Psoas muscle (tissue), 8 donors: ENCODE data around the gene ZBTB16. TPM values are rescaled to one million over a fixed set of nuclear protein-coding genes. Genes with fewer than 3 reads are reported as not detected.

Experiments used
- ATAC-seq, 4 donors: fragments of 200-7000 bp; cut with Tn5 transposase; one replicate each; pipeline ENCODE4 v1.9.1; 2020; ENCODE audit warnings: moderate library complexity in 3 of 4, mild to moderate bottlenecking in 2 of 4
- DNase-seq, 2 donors: peaks; one replicate each; pipeline ENCODE4 v3.0.0-alpha.2; 2020
- H3K27ac ChIP-seq: fragments of 200-600 bp; one replicate; pipeline ENCODE4 v1.8.0; 2022
- H3K27me3 ChIP-seq, 3 donors: fragments of 200-600 bp in 1 of 3; one replicate each; pipeline versions ENCODE4 v1.6.1 to v1.8.0; 2013 to 2022; ENCODE audit warnings: low read length in 2 of 3, mild to moderate bottlenecking in 2 of 3, moderate library complexity in 1 of 3; ENCODE audit not compliant: insufficient read depth in 3 of 3
- H3K36me3 ChIP-seq, 2 donors: fragments of 200-600 bp in 1 of 2; one replicate each; pipeline versions ENCODE4 v1.6.1 to v1.8.0; 2013 to 2022; ENCODE audit warnings: low read depth in 1 of 2, mild to moderate bottlenecking in 1 of 2, moderate library complexity in 1 of 2; ENCODE audit not compliant: insufficient read depth in 1 of 2
- H3K4me1 ChIP-seq: fragments of 200-600 bp; one replicate; pipeline ENCODE4 v1.8.0; 2022
- H3K4me3 ChIP-seq: fragments of 200-600 bp; one replicate; pipeline ENCODE4 v1.8.0; 2022; ENCODE audit warnings: mild to moderate bottlenecking
- H3K9me3 ChIP-seq: fragments of 200-600 bp; one replicate; pipeline ENCODE4 v1.8.0; 2022
- WGBS, 3 donors: extraction: QIAGEN DNeasy Blood & Tissue Kit; methylation state at CpG; one replicate each; pipeline versions ENCODE4 v1.1.6 to v1.1.7; 2013; 5-methylcytosine and 5-hydroxymethylcytosine counted together
- intact Hi-C, 2 donors: fragments of 100-400 bp; cut with DNase I; formaldehyde crosslinking; loops; one replicate each; pipeline versions ENCODE4 v1.11.0 to v1.14.2; 2022
- polyA plus RNA-seq, 3 donors: library from polyadenylated mRNA; stranded (reverse); fragments of 200-250 nt; gene quantifications; one replicate each; pipeline ENCODE4 v1.2.3, GENCODE V29; 2013
- total RNA-seq, 4 donors: library from RNA; stranded (reverse); fragmentation: NEBNext Ultra II Directional in 2 of 4; extraction: Animal tissue kit (Norgen Biotek cat#: 25700) in 2 of 4; gene quantifications; one replicate each; pipeline versions ENCODE4 v1.2.1 to v1.2.4, GENCODE V29; 2021 to 2023
- TF ChIP-seq, protein P1 (sequence below): fragments of 200-600 bp; IDR thresholded peaks from one replicate; pipeline ENCODE4 v1.8.0; 2022; ENCODE audit warnings: antibody characterized with exemption
- donor health status: healthy with polysubstance abuse.
- donor health status: DM: no; HTN: no; CAD: no; lungs with moderate emphysema.
- donor health status: Bipolar disorder and iron deficiency.
- donor health status: healthy.
- donor health status: DM: yes; HTN: yes; CAD: no.
- donor health status: DM: no; HTN: no; CAD: no.
- donor health status: DM: no; HTN: no; CAD: no.
- donor health status: DM: yes; HTN: yes; CAD: no.

ZBTB16 gene
- total and polyA plus RNA-seq, 7 donors, result 11.7 to 299 (median 89.8) TPM

DNA sequence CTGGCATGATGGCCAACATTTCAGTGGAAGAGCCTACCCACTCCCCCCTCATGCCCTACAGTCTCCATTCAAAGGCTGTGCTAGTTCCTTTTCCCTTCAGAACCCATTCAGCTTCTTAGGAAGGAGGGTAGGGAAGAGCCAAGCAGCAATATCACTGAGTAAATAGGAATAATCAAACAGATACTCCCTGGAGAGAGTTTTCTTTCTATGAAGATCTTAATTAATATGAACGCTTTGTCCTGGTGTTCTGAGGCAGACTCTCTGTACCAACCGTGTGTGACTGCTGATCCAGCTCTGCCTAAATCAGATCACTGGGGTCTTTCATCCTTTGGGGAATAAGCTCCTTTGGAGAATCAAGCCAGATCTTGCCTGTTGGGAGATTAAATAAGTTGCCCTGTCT lies 161.5 kb downstream of the ZBTB16 start:
- WGBS, 3 donors, result 81 to 97% (median 88%) methylated on average over 2 of the region's 2 CpGs
- DNase-seq (no peak), ATAC-seq (no peak)
- peaks cover 3 to 41% of the 10 kb centered on the region in 2 donors for H3K36me3 ChIP-seq
- H3K4me1 ChIP-seq, result peaks cover 91% of the 10 kb centered on the region
- TF ChIP-seq, protein P1, sequence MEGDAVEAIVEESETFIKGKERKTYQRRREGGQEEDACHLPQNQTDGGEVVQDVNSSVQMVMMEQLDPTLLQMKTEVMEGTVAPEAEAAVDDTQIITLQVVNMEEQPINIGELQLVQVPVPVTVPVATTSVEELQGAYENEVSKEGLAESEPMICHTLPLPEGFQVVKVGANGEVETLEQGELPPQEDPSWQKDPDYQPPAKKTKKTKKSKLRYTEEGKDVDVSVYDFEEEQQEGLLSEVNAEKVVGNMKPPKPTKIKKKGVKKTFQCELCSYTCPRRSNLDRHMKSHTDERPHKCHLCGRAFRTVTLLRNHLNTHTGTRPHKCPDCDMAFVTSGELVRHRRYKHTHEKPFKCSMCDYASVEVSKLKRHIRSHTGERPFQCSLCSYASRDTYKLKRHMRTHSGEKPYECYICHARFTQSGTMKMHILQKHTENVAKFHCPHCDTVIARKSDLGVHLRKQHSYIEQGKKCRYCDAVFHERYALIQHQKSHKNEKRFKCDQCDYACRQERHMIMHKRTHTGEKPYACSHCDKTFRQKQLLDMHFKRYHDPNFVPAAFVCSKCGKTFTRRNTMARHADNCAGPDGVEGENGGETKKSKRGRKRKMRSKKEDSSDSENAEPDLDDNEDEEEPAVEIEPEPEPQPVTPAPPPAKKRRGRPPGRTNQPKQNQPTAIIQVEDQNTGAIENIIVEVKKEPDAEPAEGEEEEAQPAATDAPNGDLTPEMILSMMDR, result no peak
- peak overlapping the region; percentile 52 for H3K27ac ChIP-seq
- no peak overlapping the region for H3K4me3 ChIP-seq
- H3K27me3 ChIP-seq, result no peaks in the 10 kb centered on the region
- H3K9me3 ChIP-seq, result no peaks in the 10 kb centered on the region
- intact Hi-C loops, result no loop called here

DNA sequence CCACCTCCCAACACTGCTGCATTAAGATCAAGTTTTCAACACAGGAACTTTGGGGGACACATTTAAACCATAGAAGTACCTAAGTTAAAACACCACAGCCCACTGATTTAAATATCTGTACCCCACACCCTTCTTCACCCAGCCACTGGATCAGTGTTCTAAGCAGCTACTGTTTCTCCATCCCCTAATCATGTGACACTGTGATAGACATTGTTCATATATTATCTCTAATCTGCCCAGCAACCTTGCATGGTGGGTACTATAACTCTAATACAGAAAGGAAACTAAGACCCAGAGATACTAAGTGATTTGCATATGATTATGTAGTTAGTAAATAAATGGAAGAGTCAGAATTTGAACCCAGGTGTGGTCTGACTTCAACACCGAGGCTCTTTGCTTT lies 166.2 kb downstream of the ZBTB16 start:
- TF ChIP-seq, protein P1, result no peak
- ATAC-seq (no peak), DNase-seq (no peak)
- Histone ChIP-seq H3K27me3 (no peaks in the 10 kb centered on the region), H3K4me1 (peaks cover 90% of the 10 kb centered on the region), H3K36me3 (peaks cover 3 to 48% of the 10 kb centered on the region in 2 donors), H3K4me3 (no peak overlapping the region), H3K27ac (peak overlapping the region; percentile 56), H3K9me3 (no peaks in the 10 kb centered on the region)
- intact Hi-C loops, result no loop called here
- 75 to 93% (median 78%) methylated on average over 1 of the region's 1 CpG for WGBS, 3 donors

DNA sequence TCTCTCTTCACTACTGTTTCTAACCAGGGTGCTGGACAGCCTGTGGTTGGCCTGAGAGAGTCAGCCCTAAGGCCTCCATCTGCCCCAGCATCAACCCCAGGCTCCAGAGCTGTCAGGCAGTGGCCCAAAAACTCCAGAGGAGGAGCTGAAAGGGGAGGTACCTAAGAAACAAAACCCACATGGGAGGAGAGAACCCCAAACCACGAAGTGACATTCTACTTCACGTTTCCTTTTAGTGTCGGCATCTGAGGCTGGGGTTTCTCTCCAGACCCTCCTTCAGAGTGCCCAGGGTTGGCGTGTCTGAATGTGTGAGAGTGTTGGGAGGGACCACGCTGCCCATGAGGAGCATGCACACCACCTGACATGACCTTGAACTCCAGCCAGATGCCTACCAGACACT lies 166.8 kb downstream of the ZBTB16 start:
- 23 to 68% (median 39%) methylated on average over 5 of the region's 5 CpGs for WGBS, 3 donors
- TF ChIP-seq, protein P1, result no peak
- peaks cover 91% of the 10 kb centered on the region for H3K4me1 ChIP-seq
- DNase-seq (no peak), ATAC-seq (peak; percentile 45 to 61 (median 53))
- peaks cover 3 to 47% of the 10 kb centered on the region in 2 donors for H3K36me3 ChIP-seq
- intact Hi-C loops, result no loop called here
- no peak overlapping the region for H3K4me3 ChIP-seq
- H3K27me3 ChIP-seq, result no peaks in the 10 kb centered on the region
- peak overlapping the region; percentile 56 for H3K27ac ChIP-seq
- H3K9me3 ChIP-seq, result no peaks in the 10 kb centered on the region

DNA sequence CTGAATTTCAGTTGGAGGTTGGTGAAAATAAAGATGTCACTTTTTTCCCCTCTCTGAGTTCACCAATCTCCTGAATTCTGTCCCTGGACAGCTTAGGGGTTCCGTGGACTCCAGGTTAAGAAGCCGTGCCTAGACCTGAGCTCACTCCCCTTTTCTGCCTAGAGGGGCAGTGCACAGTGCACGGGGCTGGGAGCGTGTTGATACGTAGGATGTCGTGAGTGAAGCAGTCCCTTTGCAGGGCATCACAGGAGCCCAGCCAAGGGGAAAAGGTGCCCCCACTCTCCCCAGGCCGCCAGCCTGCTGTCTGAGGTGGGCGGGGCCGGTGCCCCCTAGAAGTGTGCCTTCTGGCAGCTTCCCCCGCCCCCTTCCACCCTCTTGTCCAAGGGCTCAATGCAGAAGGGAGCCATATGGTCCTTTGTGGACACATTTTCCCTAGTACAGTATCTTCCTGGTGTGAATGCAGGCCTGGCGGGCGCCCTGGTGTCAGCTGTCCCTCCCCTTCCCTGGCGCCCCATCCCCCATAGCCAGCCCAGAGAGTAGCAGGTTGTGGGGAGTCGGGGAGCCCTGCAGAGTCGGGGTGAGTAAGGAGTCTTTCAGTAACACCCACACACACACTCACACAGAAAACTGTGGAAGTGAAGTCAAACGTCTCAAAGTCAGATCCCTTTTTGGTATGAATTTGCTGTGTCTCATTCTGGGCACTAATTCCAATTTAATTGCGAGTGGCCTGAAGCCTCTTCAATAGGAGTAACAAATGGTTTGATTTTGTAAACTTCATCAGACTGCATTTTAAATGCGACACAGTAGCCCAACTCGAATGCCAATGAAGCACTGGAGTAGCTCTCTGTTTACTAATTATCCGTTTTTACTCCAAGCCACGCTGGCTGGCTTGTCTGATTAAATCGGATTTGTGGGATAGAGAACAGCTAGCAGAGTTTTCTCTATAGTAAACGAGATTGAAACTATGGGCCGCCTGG lies 169.2 kb downstream of the ZBTB16 start:
- peaks cover 0 to 30% of the 10 kb centered on the region in 2 donors for H3K36me3 ChIP-seq
- no peak overlapping the region for H3K4me3 ChIP-seq
- peaks cover 93% of the 10 kb centered on the region for H3K4me1 ChIP-seq
- H3K9me3 ChIP-seq, result no peaks in the 10 kb centered on the region
- TF ChIP-seq, protein P1, result no peak
- intact Hi-C loops, result no loop called here
- DNase-seq (no peak), ATAC-seq (peak in 3 of 4 donors; percentile 9 to 15 (median 12))
- peak overlapping the region; percentile 74 for H3K27ac ChIP-seq
- WGBS, 3 donors, result 42 to 65% (median 47%) methylated on average over 24 of the region's 24 CpGs
- H3K27me3 ChIP-seq, result no peaks in the 10 kb centered on the region
